ENCODE data around the gene DNM3. TPM values are rescaled to one million over a fixed set of nuclear protein-coding genes. Genes with fewer than 3 reads are reported as not detected.

DNM3 gene
- total and polyA plus RNA-seq, 2 donors (not counting 1 experiment from before 2014, with no cell fraction given) = 1.0 to 1.3 TPM

GRCh38 chr1:171904778-171905450, 63.6 kb downstream of the DNM3 start:
- Histone ChIP-seq H3K4me3 (ENCODE audit: control extremely low read depth in 1 of 5, extremely low read depth in 1 of 5, insufficient read depth in 1 of 5, low read depth in 2 of 5, low read length in 4 of 5) (no peak overlapping the region), H3K4me1 (ENCODE audit: control insufficient read depth in 2 of 2, insufficient read depth in 2 of 2, low read length in 2 of 2) (no peaks in the 10 kb centered on the region), H3K27me3 (replicated peaks in 1 of 4; ENCODE audit: control extremely low read depth in 1 of 4, control insufficient read depth in 3 of 4, insufficient read depth in 4 of 4, low read length in 3 of 4) (no peaks in the 10 kb centered on the region), H3K9me3 (ENCODE audit: control extremely low read depth in 1 of 3, control insufficient read depth in 2 of 3, insufficient read depth in 1 of 3, low read length in 2 of 3) (no peaks in the 10 kb centered on the region), H4K20me1 (ENCODE audit: control insufficient read depth, insufficient read depth, low read length, poor library complexity, severe bottlenecking) (no peaks in the 10 kb centered on the region), H3K79me2 (ENCODE audit: control insufficient read depth, insufficient read depth, low read length) (no peaks in the 10 kb centered on the region), H3K27ac (ENCODE audit: low read length in 2 of 2) (no peak overlapping the region), H3K9ac (ENCODE audit: low read length) (no peak overlapping the region), H3K36me3 (replicated peaks in 1 of 2; ENCODE audit: control extremely low read depth in 1 of 2, control insufficient read depth in 1 of 2, extremely low read depth in 1 of 2, insufficient read depth in 2 of 2, low read length in 1 of 2) (no peaks in the 10 kb centered on the region), H3K4me2 (replicated peaks; ENCODE audit: low read depth, low read length, poor library complexity, severe bottlenecking) (no peak overlapping the region), H2AFZ (ENCODE audit: insufficient read depth, low read depth, low read length, poor library complexity, severe bottlenecking) (no peak overlapping the region)
- no peak overlapping the region for H3K27ac Mint-ChIP-seq
- ChIA-PET POLR2A (no interaction called here), CTCF (no interaction called here)
- intact Hi-C loops (cut with micrococcal nuclease) = no loop called here
- DNase-seq = no peak
- WGBS (ENCODE audit: insufficient coverage) = 67% methylated on average over 1 of the region's 5 CpGs
- TF ChIP-seq, protein P1, sequence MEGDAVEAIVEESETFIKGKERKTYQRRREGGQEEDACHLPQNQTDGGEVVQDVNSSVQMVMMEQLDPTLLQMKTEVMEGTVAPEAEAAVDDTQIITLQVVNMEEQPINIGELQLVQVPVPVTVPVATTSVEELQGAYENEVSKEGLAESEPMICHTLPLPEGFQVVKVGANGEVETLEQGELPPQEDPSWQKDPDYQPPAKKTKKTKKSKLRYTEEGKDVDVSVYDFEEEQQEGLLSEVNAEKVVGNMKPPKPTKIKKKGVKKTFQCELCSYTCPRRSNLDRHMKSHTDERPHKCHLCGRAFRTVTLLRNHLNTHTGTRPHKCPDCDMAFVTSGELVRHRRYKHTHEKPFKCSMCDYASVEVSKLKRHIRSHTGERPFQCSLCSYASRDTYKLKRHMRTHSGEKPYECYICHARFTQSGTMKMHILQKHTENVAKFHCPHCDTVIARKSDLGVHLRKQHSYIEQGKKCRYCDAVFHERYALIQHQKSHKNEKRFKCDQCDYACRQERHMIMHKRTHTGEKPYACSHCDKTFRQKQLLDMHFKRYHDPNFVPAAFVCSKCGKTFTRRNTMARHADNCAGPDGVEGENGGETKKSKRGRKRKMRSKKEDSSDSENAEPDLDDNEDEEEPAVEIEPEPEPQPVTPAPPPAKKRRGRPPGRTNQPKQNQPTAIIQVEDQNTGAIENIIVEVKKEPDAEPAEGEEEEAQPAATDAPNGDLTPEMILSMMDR (IDR thresholded peaks at IDR 0.05) = no peak
- no peak for TF ChIP-seq EZH2 (IDR thresholded peaks at IDR 0.05; ENCODE audit: borderline replicate concordance, insufficient read depth, low read depth, low read length, poor library complexity, severe bottlenecking)
- no peaks in the 10 kb centered on the region for H3K4me1 Mint-ChIP-seq
- no peak for ATAC-seq (ENCODE audit: low read depth)
- no peak overlapping the region for H3K4me3 Mint-ChIP-seq
- H3K27me3 Mint-ChIP-seq = peaks cover 9% of the 10 kb centered on the region
- no peaks in the 10 kb centered on the region for H3K9me3 Mint-ChIP-seq (ENCODE audit: insufficient read depth)

DNA sequence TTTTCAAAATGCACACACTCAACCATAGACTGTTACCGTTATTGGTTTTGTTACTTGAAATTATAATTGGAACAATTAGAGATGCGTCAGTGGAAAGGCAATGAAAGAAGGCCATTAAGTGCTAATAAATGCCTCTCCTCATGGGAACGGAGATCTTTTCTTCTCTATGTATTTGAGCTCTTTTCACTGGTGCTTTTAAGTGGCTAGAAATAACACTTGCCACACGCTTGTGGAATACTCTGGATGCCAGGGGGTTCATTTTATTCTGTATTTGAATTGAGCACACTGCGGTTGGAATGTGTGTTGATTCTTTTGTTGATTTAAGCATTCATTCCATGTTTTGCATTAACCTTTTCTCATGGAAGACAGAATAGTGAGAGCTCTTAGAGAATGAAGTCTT, 68.4 kb downstream of the DNM3 start:
- H3K4me1 ChIP-seq (ENCODE audit: control insufficient read depth in 2 of 2, insufficient read depth in 2 of 2, low read length in 2 of 2) = no peaks in the 10 kb centered on the region
- POLR2A ChIA-PET = no interaction called here

More for the DNA sequence above, 68.4 kb downstream of the DNM3 start:
- Histone ChIP-seq H3K9me3 (ENCODE audit: control extremely low read depth in 1 of 3, control insufficient read depth in 2 of 3, insufficient read depth in 1 of 3, low read length in 2 of 3) (no peaks in the 10 kb centered on the region), H3K9ac (ENCODE audit: low read length) (no peak overlapping the region), H3K4me3 (ENCODE audit: control extremely low read depth in 1 of 5, extremely low read depth in 1 of 5, insufficient read depth in 1 of 5, low read depth in 2 of 5, low read length in 4 of 5) (no peak overlapping the region), H3K79me2 (ENCODE audit: control insufficient read depth, insufficient read depth, low read length) (no peaks in the 10 kb centered on the region), H4K20me1 (ENCODE audit: control insufficient read depth, insufficient read depth, low read length, poor library complexity, severe bottlenecking) (no peaks in the 10 kb centered on the region), H3K36me3 (replicated peaks in 1 of 2; ENCODE audit: control extremely low read depth in 1 of 2, control insufficient read depth in 1 of 2, extremely low read depth in 1 of 2, insufficient read depth in 2 of 2, low read length in 1 of 2) (no peaks in the 10 kb centered on the region), H3K27ac (ENCODE audit: low read length in 2 of 2) (no peak overlapping the region), H3K27me3 (replicated peaks in 1 of 4; ENCODE audit: control extremely low read depth in 1 of 4, control insufficient read depth in 3 of 4, insufficient read depth in 4 of 4, low read length in 3 of 4) (no peaks in the 10 kb centered on the region), H2AFZ (ENCODE audit: insufficient read depth, low read depth, low read length, poor library complexity, severe bottlenecking) (no peak overlapping the region), H3K4me2 (replicated peaks; ENCODE audit: low read depth, low read length, poor library complexity, severe bottlenecking) (no peak overlapping the region)
- no peaks in the 10 kb centered on the region for H3K4me1 Mint-ChIP-seq
- no peak overlapping the region for H3K27ac Mint-ChIP-seq
- DNase-seq (no peak), ATAC-seq (ENCODE audit: low read depth) (no peak)
- peaks cover 4% of the 10 kb centered on the region for H3K27me3 Mint-ChIP-seq
- CTCF ChIA-PET = no interaction called here
- 100% methylated on average over 2 of the region's 5 CpGs for WGBS (ENCODE audit: insufficient coverage)
- no peaks in the 10 kb centered on the region for H3K9me3 Mint-ChIP-seq (ENCODE audit: insufficient read depth)
- intact Hi-C loops (cut with micrococcal nuclease) = no loop called here
- H3K4me3 Mint-ChIP-seq = no peak overlapping the region
- TF ChIP-seq, protein P1 (IDR thresholded peaks at IDR 0.05) = no peak
- no peak for TF ChIP-seq EZH2 (IDR thresholded peaks at IDR 0.05; ENCODE audit: borderline replicate concordance, insufficient read depth, low read depth, low read length, poor library complexity, severe bottlenecking)
